ENCODE measurements around the gene ZNF565.
"Not testable (repeated sequence)": the region's sequence is repeated elsewhere in the genome, so short reads cannot be mapped to it uniquely, and the experiment has no call there.

- not testable (repeated sequence) for TF ChIP-seq SRF (IDR thresholded peaks at IDR 0.05; ENCODE audit: low read depth); CTCF (IDR thresholded peaks at IDR 0.05 in 2 of 3, conservative IDR thresholded peaks at IDR 0.05 in 1 of 3; ENCODE audit: borderline replicate concordance in 1 of 3, insufficient read depth in 1 of 3, low read depth in 2 of 3, low read length in 2 of 3); REST (IDR thresholded peaks at IDR 0.05; ENCODE audit: low read depth); POLR2AphosphoS5 (IDR thresholded peaks at IDR 0.05; ENCODE audit: low read depth, low read length)
Observed at GRCh38 chr19:36233626-36234025, 19.2 kb upstream of the ZNF565 start.
